Suppressor macrophage treated with lipopolysaccharide for 4 hours (primary cell): Measurements from ENCODE around the gene AHI1.
A peak's percentile ranks its signal among the peaks of the same experiment; 100 is the strongest.
"Not testable (repeated sequence)": the region's sequence is repeated elsewhere in the genome, so short reads cannot be mapped to it uniquely, and the experiment has no call there.

ENCODE experiments used
- DNase-seq: peaks from one replicate; pipeline ENCODE4 v3.0.0-alpha.2; 2020

Gene AHI1

GRCh38 chr6:135505222-135505621, 7.7 kb upstream of the AHI1 start:
- DNase-seq: no peak

GRCh38 chr6:135504734-135505133, 7.2 kb upstream of the AHI1 start:
- DNase-seq: no peak

- DNase-seq: no peak
Measured at GRCh38 chr6:135503703-135504475, 6.3 kb upstream of the AHI1 start.

- no peak for DNase-seq
Measured at GRCh38 chr6:135499441-135500340, 2.2 kb upstream of the AHI1 start.

- peak; percentile 92 for DNase-seq
Measured at GRCh38 chr6:135498185-135498841, 773 bp upstream of the AHI1 start.

GRCh38 chr6:135496800-135497411, 634 bp downstream of the AHI1 start:
- DNase-seq: no peak

GRCh38 chr6:135493218-135493961, 4.2 kb downstream of the AHI1 start:
- no peak for DNase-seq

- DNase-seq: no peak
Measured at GRCh38 chr6:135490381-135490780, 7.2 kb downstream of the AHI1 start.

- no peak for DNase-seq
Measured at GRCh38 chr6:135488023-135488422, 9.5 kb downstream of the AHI1 start.

- DNase-seq: not testable (repeated sequence)
Measured at GRCh38 chr6:135483903-135484302, 13.6 kb downstream of the AHI1 start.

- no peak for DNase-seq
Measured at GRCh38 chr6:135481783-135482369, 15.7 kb downstream of the AHI1 start.

- DNase-seq: peak; percentile 21
Measured at GRCh38 chr6:135479601-135480000, 17.9 kb downstream of the AHI1 start.

GRCh38 chr6:135478626-135479025, 18.9 kb downstream of the AHI1 start:
- DNase-seq: no peak

- no peak for DNase-seq
Measured at GRCh38 chr6:135475292-135475886, 22.2 kb downstream of the AHI1 start.

- no peak for DNase-seq
Measured at GRCh38 chr6:135474362-135474761, 23.2 kb downstream of the AHI1 start.

- DNase-seq: no peak
Measured at GRCh38 chr6:135465903-135466302, 31.6 kb downstream of the AHI1 start.

GRCh38 chr6:135465307-135465706, 32.2 kb downstream of the AHI1 start:
- DNase-seq: no peak

GRCh38 chr6:135464634-135465033, 32.9 kb downstream of the AHI1 start:
- no peak for DNase-seq

GRCh38 chr6:135461208-135461607, 36.3 kb downstream of the AHI1 start:
- no peak for DNase-seq

GRCh38 chr6:135458051-135458450, 39.5 kb downstream of the AHI1 start:
- DNase-seq: no peak

- DNase-seq: peak; percentile 54
Measured at GRCh38 chr6:135451617-135452190, 45.8 kb downstream of the AHI1 start.
